OCI-LY7 (cell line): ENCODE data around the gene INTS6L. TPM values are rescaled to one million over a fixed set of nuclear protein-coding genes. Genes with fewer than 3 reads are reported as not detected.
"Not testable (repeated sequence)": the region's sequence is repeated elsewhere in the genome, so short reads cannot be mapped to it uniquely, and the experiment has no call there.

ENCODE experiments used
- BruUV-seq: library from RNA; stranded (reverse); fragments of 400-500 nt; replicated peaks from 2 replicates; lab custom pipeline; 2021; lab: Mats Ljungman, UMichigan
- CTCF ChIA-PET: fragments of 300-600 bp; sonication (Branson Sonifier 250); formaldehyde crosslinking; loops from one replicate; lab custom pipeline; 2022; ENCODE audit warnings: antibody characterized with exemption; ENCODE audit not compliant: unreplicated experiment; lab: Charles Lee
- POLR2A ChIA-PET: fragments of 300-600 bp; sonication (Branson Sonifier 250); formaldehyde crosslinking; loops from one replicate; lab custom pipeline; 2022; ENCODE audit warnings: antibody characterized with exemption; lab: Charles Lee
- DNase-seq: peaks from one replicate; pipeline ENCODE4 v3.0.0-alpha.2; 2015; ENCODE audit warnings: low spot score
- H2AFZ ChIP-seq: fragments of 200-600 bp; sonication (generic), shearing (Covaris generic); 2 replicates; pipeline ENCODE4 v1.6.1; 2014; ENCODE audit warnings: mild to moderate bottlenecking, antibody characterized with exemption, low read length, moderate library complexity
- H3K27ac ChIP-seq: fragments of 200-600 bp; sonication (generic); 2 replicates; pipeline ENCODE4 v1.5.1; 2014; ENCODE audit warnings: mixed run types, low read depth, mild to moderate bottlenecking, moderate library complexity, low read length, inconsistent platforms; ENCODE audit not compliant: poor library complexity, severe bottlenecking
- H3K36me3 ChIP-seq: fragments of 200-600 bp; sonication (generic); 2 replicates; pipeline ENCODE4 v1.6.1; 2014; ENCODE audit warnings: mild to moderate bottlenecking, antibody characterized with exemption, low read length, moderate library complexity, mixed read lengths; ENCODE audit not compliant: insufficient read depth
- H3K4me1 ChIP-seq: fragments of 200-600 bp; sonication (generic); 2 replicates; pipeline ENCODE4 v1.5.1; 2014; ENCODE audit warnings: mild to moderate bottlenecking, low read length; ENCODE audit not compliant: insufficient read depth, poor library complexity, severe bottlenecking
- H3K4me2 ChIP-seq: fragments of 200-600 bp; sonication (generic); 2 replicates; pipeline ENCODE4 v1.6.1; 2014; ENCODE audit warnings: mild to moderate bottlenecking, low read length
- H3K4me3 ChIP-seq: fragments of 200-600 bp; sonication (generic); 2 replicates; pipeline ENCODE4 v1.5.1; 2014; ENCODE audit warnings: mild to moderate bottlenecking, low read depth, low read length; ENCODE audit not compliant: poor library complexity, severe bottlenecking
- H3K79me2 ChIP-seq: fragments of 200-600 bp; sonication (generic); 2 replicates; pipeline ENCODE4 v1.6.1; 2016; ENCODE audit warnings: low read depth, mild to moderate bottlenecking, low read length, moderate library complexity, mixed read lengths; ENCODE audit not compliant: insufficient read depth
- H3K9me2 ChIP-seq: fragments of 200-600 bp; sonication (generic); 2 replicates; pipeline ENCODE4 v1.6.1; 2016; ENCODE audit warnings: mild to moderate bottlenecking, low read length, mixed read lengths; ENCODE audit not compliant: insufficient read depth
- H3K9me3 ChIP-seq: fragments of 200-600 bp; sonication (generic); 2 replicates; pipeline ENCODE4 v1.6.1; 2014; ENCODE audit warnings: mild to moderate bottlenecking, mixed run types, low read length, mixed read lengths
- H4K20me1 ChIP-seq: fragments of 200-600 bp; sonication (generic); 2 replicates; pipeline ENCODE4 v1.6.1; 2014; ENCODE audit warnings: mild to moderate bottlenecking, antibody characterized with exemption, low read length, moderate library complexity, mixed read lengths; ENCODE audit not compliant: insufficient read depth
- CTCF ChIP-seq: fragments of 200-600 bp; sonication (generic); conservative IDR thresholded peaks from 2 replicates; pipeline ENCODE4 v1.5.1; 2014; ENCODE audit warnings: mild to moderate bottlenecking, antibody characterized with exemption, low read length, moderate library complexity, mixed read lengths
- EZH2phosphoT487 ChIP-seq: fragments of 200-600 bp; sonication (generic); IDR thresholded peaks from 2 replicates; pipeline ENCODE4 v1.6.1; 2018; ENCODE audit warnings: low read depth, borderline replicate concordance, mild to moderate bottlenecking, mixed run types, antibody characterized with exemption, low read length, moderate library complexity, mixed read lengths
- intact Hi-C: fragments of 100-400 bp; cut with micrococcal nuclease; formaldehyde crosslinking; loops from one replicate; pipeline ENCODE4 v1.10.0; 2022; ENCODE audit not compliant: unreplicated experiment
- total RNA-seq, 2 experiments: library from RNA; depleted of rRNA in 1 of 2; stranded (reverse); fragments of >200 nt in 1 of 2; shearing (Covaris generic) in 1 of 2; gene quantifications; 2 replicates each; pipeline ENCODE4 v1.2.3, GENCODE V29; 2014 to 2022

Gene INTS6L
- total RNA-seq, 2 experiments from 2014 or later = 15.6 to 16.4 TPM

- POLR2A ChIA-PET = no interaction called here
- no TSS peak for BruUV-seq
- intact Hi-C loops = no loop called here
These were observed 64.7 kb downstream of the INTS6L start for GRCh38 chrX:135585153-135585552.

GRCh38 chrX:135591871-135592270 is 71.4 kb downstream of the INTS6L start:
- CTCF ChIA-PET = no interaction called here
- Histone ChIP-seq H3K9me2 (no peaks in the 10 kb centered on the region), H3K4me3 (no peak overlapping the region), H3K27ac (no peak overlapping the region), H3K36me3 (no peaks in the 10 kb centered on the region), H3K79me2 (no peaks in the 10 kb centered on the region), H2AFZ (no peak overlapping the region), H3K4me2 (no peak overlapping the region), H4K20me1 (no peaks in the 10 kb centered on the region), H3K4me1 (no peaks in the 10 kb centered on the region), H3K9me3 (no peaks in the 10 kb centered on the region)
- POLR2A ChIA-PET = no interaction called here
- intact Hi-C loops = no loop called here
- no peak for DNase-seq
- BruUV-seq = no TSS peak
- TF ChIP-seq CTCF (no peak), EZH2phosphoT487 (no peak)

More at GRCh38 chrX:135585153-135585552, 64.7 kb downstream of the INTS6L start:
- H3K4me2 ChIP-seq = no peak overlapping the region
- DNase-seq = no peak
- H3K9me3 ChIP-seq = no peaks in the 10 kb centered on the region
- no peaks in the 10 kb centered on the region for H4K20me1 ChIP-seq
- no peak overlapping the region for H3K27ac ChIP-seq
- no peaks in the 10 kb centered on the region for H3K79me2 ChIP-seq
- H3K36me3 ChIP-seq = 0 out of 2 replicates have a peak, but pooled peaks cover 3% of the 10 kb centered on the region
- no peak for TF ChIP-seq CTCF
- TF ChIP-seq EZH2phosphoT487 = no peak
- CTCF ChIA-PET = no interaction called here
- no peak overlapping the region for H2AFZ ChIP-seq
- H3K4me1 ChIP-seq = no peaks in the 10 kb centered on the region
- H3K9me2 ChIP-seq = no peaks in the 10 kb centered on the region
- H3K4me3 ChIP-seq = no peak overlapping the region

- CTCF ChIA-PET, intact Hi-C loops, H2AFZ ChIP-seq, POLR2A ChIA-PET, H3K4me1 ChIP-seq, H3K36me3 ChIP-seq, BruUV-seq, H3K9me2 ChIP-seq, H4K20me1 ChIP-seq, H3K27ac ChIP-seq, H3K4me2 ChIP-seq, H3K4me3 ChIP-seq, DNase-seq, H3K79me2 ChIP-seq, H3K9me3 ChIP-seq: not testable (repeated sequence)
These were observed 73.6 kb downstream of the INTS6L start for GRCh38 chrX:135594049-135594448.

- H3K36me3 ChIP-seq, H3K9me2 ChIP-seq, intact Hi-C loops, H3K9me3 ChIP-seq, H3K4me1 ChIP-seq, H2AFZ ChIP-seq, H3K27ac ChIP-seq, H3K4me3 ChIP-seq, POLR2A ChIA-PET, H4K20me1 ChIP-seq, BruUV-seq, H3K79me2 ChIP-seq, DNase-seq, H3K4me2 ChIP-seq, CTCF ChIA-PET: not testable (repeated sequence)
These were observed 74.0 kb downstream of the INTS6L start for GRCh38 chrX:135594453-135594852.
